SKM-1 (cell line): ENCODE results near the gene KRTAP20-4.

Source experiments
- DNase-seq: peaks from one replicate; lab custom pipeline; 2025; ENCODE audit not compliant: unreplicated experiment; lab: John Stamatoyannopoulos, UW

KRTAP20-4 gene

GRCh38 chr21:30646904-30647414, 26.5 kb downstream of the KRTAP20-4 start:
- DNase-seq = no peak

- DNase-seq = no peak
Measured at GRCh38 chr21:30652891-30653290, 32.5 kb downstream of the KRTAP20-4 start.

- no peak for DNase-seq
Measured at GRCh38 chr21:30668776-30669175, 48.3 kb downstream of the KRTAP20-4 start.
